ENCODE data around the gene GPR156. TPM values are rescaled to one million over a fixed set of nuclear protein-coding genes. Genes with fewer than 3 reads are reported as not detected.

Gene GPR156
- total and polyA plus RNA-seq, 8 donors, result 0.13 to 0.89 (median 0.37) TPM; not detected in 5

DNA sequence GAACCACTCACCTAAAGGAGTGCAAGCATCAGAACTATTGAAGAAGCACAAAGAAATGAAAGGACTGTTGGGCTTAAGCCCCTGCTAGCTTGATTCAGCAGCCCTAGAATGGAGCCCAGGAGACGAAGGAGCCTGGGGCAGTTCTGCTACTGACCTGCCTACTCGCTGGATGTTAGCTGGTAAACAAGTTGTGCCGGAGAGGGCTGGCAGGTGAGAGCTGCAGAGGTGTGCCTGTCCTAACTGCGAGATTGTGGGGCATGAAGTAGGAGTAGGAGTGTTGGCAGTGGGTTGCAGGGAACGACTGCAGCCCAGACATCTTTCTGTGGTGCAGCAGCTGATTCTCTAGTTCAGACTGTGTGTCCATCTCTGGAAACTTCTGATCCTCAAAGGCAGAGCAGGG is 115.6 kb downstream of the GPR156 start:
- H3K36me3 ChIP-seq, result no peaks in the 10 kb centered on the region
- no peak for DNase-seq
- H3K27me3 ChIP-seq, result no peaks in the 10 kb centered on the region
- WGBS, 5 donors, result 78 to 85% (median 79%) methylated on average over 5 of the region's 5 CpGs
- intact Hi-C loops (cut with DNase I; ENCODE audit: low total_unique reads), result no loop called here
- no peak overlapping the region for H3K27ac ChIP-seq
- no peak overlapping the region for H3K4me3 ChIP-seq
- H3K4me1 ChIP-seq, result peaks cover 0 to 9% (median 4%) of the 10 kb centered on the region in 4 donors
- no peak for TF ChIP-seq EP300 (IDR thresholded peaks at IDR 0.05)
- no peak for TF ChIP-seq POLR2A (IDR thresholded peaks at IDR 0.05)
- TF ChIP-seq, protein P1, sequence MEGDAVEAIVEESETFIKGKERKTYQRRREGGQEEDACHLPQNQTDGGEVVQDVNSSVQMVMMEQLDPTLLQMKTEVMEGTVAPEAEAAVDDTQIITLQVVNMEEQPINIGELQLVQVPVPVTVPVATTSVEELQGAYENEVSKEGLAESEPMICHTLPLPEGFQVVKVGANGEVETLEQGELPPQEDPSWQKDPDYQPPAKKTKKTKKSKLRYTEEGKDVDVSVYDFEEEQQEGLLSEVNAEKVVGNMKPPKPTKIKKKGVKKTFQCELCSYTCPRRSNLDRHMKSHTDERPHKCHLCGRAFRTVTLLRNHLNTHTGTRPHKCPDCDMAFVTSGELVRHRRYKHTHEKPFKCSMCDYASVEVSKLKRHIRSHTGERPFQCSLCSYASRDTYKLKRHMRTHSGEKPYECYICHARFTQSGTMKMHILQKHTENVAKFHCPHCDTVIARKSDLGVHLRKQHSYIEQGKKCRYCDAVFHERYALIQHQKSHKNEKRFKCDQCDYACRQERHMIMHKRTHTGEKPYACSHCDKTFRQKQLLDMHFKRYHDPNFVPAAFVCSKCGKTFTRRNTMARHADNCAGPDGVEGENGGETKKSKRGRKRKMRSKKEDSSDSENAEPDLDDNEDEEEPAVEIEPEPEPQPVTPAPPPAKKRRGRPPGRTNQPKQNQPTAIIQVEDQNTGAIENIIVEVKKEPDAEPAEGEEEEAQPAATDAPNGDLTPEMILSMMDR (IDR thresholded peaks at IDR 0.05), result no peak
- no peak for TF ChIP-seq POLR2AphosphoS5 (IDR thresholded peaks at IDR 0.05)
- no peaks in the 10 kb centered on the region for H3K9me3 ChIP-seq

DNA sequence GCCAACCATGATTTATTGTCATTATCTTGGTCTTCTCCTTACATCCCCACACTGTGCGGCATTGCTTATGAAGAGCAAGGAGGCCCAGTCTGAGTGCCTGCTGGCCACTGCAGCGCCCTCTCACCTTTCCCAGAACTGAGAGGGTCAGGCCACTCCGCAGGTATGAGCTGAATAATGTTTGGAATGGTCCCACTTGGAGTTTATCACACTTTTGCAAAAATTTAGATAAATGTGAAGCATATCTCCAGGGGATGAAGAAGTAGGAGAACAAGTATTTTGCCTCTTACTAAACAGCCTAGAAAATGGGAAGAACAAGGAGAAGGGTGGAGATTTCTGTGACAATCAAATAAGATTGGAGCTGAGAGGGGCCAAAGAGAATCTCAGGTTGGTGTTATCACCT is 116.4 kb downstream of the GPR156 start:
- Histone ChIP-seq H3K36me3 (no peaks in the 10 kb centered on the region), H3K9me3 (no peaks in the 10 kb centered on the region), H3K4me1 (peaks cover 0 to 14% (median 4%) of the 10 kb centered on the region in 4 donors), H3K27ac (no peak overlapping the region), H3K27me3 (no peaks in the 10 kb centered on the region), H3K4me3 (no peak overlapping the region)
- no peak for TF ChIP-seq POLR2A (IDR thresholded peaks at IDR 0.05)
- TF ChIP-seq POLR2AphosphoS5 (IDR thresholded peaks at IDR 0.05), result no peak
- no peak for TF ChIP-seq EP300 (IDR thresholded peaks at IDR 0.05)
- TF ChIP-seq, protein P1 (IDR thresholded peaks at IDR 0.05), result no peak
- DNase-seq, result no peak
- 87 to 92% (median 88%) methylated on average over 3 of the region's 3 CpGs for WGBS, 5 donors
- intact Hi-C loops (cut with DNase I; ENCODE audit: low total_unique reads), result no loop called here

DNA sequence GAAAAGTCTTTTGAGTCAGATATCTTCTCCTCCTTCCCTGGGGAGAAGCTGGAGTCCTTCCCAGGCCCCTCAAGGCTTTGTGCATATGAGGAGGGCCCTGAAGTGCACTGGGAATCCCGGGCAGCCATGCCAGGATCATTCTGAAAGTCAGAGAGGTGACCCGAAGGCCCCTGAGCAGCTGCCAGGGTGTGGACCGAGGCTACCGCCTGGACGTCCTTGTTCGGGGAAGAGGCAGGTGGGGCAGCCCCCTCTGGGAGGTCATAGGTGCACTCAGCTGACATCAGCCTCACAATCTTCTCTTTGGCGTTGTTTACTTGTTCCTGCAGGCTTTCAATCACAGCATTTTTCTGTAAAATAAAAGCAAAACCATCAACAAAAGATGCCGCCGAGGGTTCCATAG is 117.0 kb downstream of the GPR156 start:
- intact Hi-C loops (cut with DNase I; ENCODE audit: low total_unique reads), result no loop called here
- Histone ChIP-seq H3K36me3 (no peaks in the 10 kb centered on the region), H3K9me3 (no peaks in the 10 kb centered on the region), H3K27me3 (no peaks in the 10 kb centered on the region), H3K4me1 (peaks cover 0 to 19% (median 4%) of the 10 kb centered on the region in 4 donors), H3K27ac (no peak overlapping the region), H3K4me3 (no peak overlapping the region)
- WGBS, 5 donors, result 72 to 87% (median 83%) methylated on average over 9 of the region's 9 CpGs
- no peak for DNase-seq
- no peak for TF ChIP-seq POLR2A (IDR thresholded peaks at IDR 0.05)
- TF ChIP-seq EP300 (IDR thresholded peaks at IDR 0.05), result no peak
- no peak for TF ChIP-seq POLR2AphosphoS5 (IDR thresholded peaks at IDR 0.05)
- TF ChIP-seq, protein P1 (IDR thresholded peaks at IDR 0.05), result no peak

DNA sequence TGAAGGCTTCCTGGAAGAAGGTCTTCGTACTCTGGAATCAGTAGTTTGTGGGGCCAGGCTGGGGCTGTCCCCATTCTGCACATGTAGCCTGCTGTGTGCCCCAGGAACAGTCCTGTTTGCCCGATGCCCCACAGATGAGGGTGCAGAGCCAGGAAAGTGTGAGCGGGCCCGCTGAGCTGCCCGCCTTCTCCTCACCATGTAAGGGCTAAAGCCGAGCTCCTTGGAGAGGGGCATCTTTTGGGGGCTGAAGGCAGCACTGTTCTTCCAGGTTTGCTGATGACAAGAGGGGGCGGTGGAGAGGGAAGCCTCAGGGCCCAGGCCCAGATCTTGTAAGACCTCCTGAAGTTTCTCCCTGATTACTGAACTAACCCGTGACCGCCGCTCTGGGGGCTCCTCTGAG is 117.5 kb downstream of the GPR156 start:
- DNase-seq, result no peak
- 84 to 94% (median 87%) methylated on average over 9 to 10 of the region's 10 CpGs for WGBS, 5 donors
- no peaks in the 10 kb centered on the region for H3K27me3 ChIP-seq
- no peaks in the 10 kb centered on the region for H3K36me3 ChIP-seq
- peaks cover 0 to 24% (median 6%) of the 10 kb centered on the region in 4 donors for H3K4me1 ChIP-seq
- H3K27ac ChIP-seq, result no peak overlapping the region
- no peaks in the 10 kb centered on the region for H3K9me3 ChIP-seq
- intact Hi-C loops (cut with DNase I; ENCODE audit: low total_unique reads), result no loop called here
- H3K4me3 ChIP-seq, result no peak overlapping the region
- no peak for TF ChIP-seq POLR2AphosphoS5 (IDR thresholded peaks at IDR 0.05)
- TF ChIP-seq, protein P1 (IDR thresholded peaks at IDR 0.05), result no peak
- no peak for TF ChIP-seq EP300 (IDR thresholded peaks at IDR 0.05)
- TF ChIP-seq POLR2A (IDR thresholded peaks at IDR 0.05), result no peak
